Activated naive CD8-positive, alpha-beta T cell treated with anti-CD3 and anti-CD28 coated beads, Interleukin-2, amount 10 ng/mL, durations not matched to agents 7 days and 5 days (primary cell): Measurements from ENCODE around the gene MYO3B. TPM values are rescaled to one million over a fixed set of nuclear protein-coding genes. Genes with fewer than 3 reads are reported as not detected.
"Not testable (repeated sequence)": the region's sequence is repeated elsewhere in the genome, so short reads cannot be mapped to it uniquely, and the experiment has no call there.

Source experiments
- ATAC-seq: fragments of 150-1000 bp; cut with Tn5 transposase; one replicate; pipeline ENCODE4 v1.10.0; 2021; ENCODE audit warnings: low read depth, moderate library complexity
- POLR2A ChIA-PET: fragments of 350-600 bp; sonication (Branson Sonifier 250); formaldehyde crosslinking; loops from one replicate; lab custom pipeline; 2021; ENCODE audit warnings: antibody characterized with exemption; lab: Charles Lee
- DNase-seq: peaks from one replicate; pipeline ENCODE4 v3.0.0; 2021
- H3K27ac Mint-ChIP-seq: one replicate; pipeline ENCODE4 v1.8.0; 2022; ENCODE audit warnings: mild to moderate bottlenecking, mixed read lengths
- H3K27me3 Mint-ChIP-seq: one replicate; pipeline ENCODE4 v1.8.0; 2022; ENCODE audit warnings: mild to moderate bottlenecking, moderate library complexity, mixed read lengths
- H3K36me3 Mint-ChIP-seq: one replicate; pipeline ENCODE4 v1.8.0; 2021; ENCODE audit warnings: mild to moderate bottlenecking, mixed read lengths
- H3K4me1 Mint-ChIP-seq: one replicate; pipeline ENCODE4 v1.8.0; 2021; ENCODE audit warnings: mixed read lengths
- H3K4me3 Mint-ChIP-seq: one replicate; pipeline ENCODE4 v1.8.0; 2022; ENCODE audit warnings: mild to moderate bottlenecking, moderate library complexity, mixed read lengths
- H3K9me3 Mint-ChIP-seq: one replicate; pipeline ENCODE4 v1.8.0; 2021; ENCODE audit warnings: mixed read lengths
- total RNA-seq, 2 experiments: library from RNA; stranded (reverse); gene quantifications; one replicate each; pipeline ENCODE4 v1.2.3, GENCODE V29; 2021

The MYO3B gene
- total RNA-seq, 2 experiments from 2014 or later = 0.09 to 0.11 TPM

DNA sequence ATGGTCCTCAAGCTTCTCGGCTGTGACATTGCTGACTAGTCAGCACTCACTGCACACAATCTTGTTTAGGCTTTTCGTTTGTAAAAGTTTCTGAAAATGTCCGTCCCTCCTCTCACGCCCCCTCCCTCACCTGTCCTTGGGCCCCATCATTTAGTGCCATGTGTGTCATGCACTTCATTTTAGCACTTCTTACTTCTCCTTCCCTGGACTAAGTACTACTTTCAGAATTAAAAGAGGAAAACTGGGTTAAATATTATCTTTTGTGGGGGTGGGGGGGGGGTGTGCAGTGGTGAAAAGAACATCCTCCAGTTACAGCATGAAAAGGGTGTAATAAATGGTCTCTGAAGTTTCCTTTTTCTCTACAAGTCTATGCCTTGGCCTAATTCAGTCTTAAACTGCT lies 355.2 kb downstream of the MYO3B start:
- H3K36me3 Mint-ChIP-seq = no peaks in the 10 kb centered on the region
- no peak overlapping the region for H3K4me3 Mint-ChIP-seq
- ATAC-seq = no peak
- H3K4me1 Mint-ChIP-seq = peaks cover 5% of the 10 kb centered on the region
- no peaks in the 10 kb centered on the region for H3K9me3 Mint-ChIP-seq
- peaks cover 30% of the 10 kb centered on the region for H3K27me3 Mint-ChIP-seq
- POLR2A ChIA-PET = no interaction called here
- no peak for DNase-seq
- H3K27ac Mint-ChIP-seq = no peak overlapping the region

DNA sequence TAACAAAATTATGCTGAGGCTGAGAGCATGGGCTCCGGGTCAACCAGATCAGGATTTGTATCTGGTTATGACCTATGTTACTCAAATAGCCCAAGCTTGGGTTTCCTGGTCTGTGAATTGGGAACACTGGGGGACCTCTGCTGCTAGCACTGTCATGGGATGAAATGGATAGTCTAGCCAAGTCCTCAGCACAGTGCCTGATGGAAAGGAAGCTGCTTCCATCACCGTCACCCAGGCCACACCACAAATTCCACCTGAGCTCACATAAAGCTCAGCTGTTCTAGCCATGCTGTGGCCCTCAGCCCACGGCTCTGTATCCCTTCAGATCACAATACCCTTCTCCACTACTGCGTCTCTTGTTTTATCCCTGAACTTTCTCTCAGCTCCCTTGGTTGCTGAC lies 357.6 kb downstream of the MYO3B start:
- DNase-seq = no peak
- no peak for ATAC-seq
- no peak overlapping the region for H3K4me3 Mint-ChIP-seq
- H3K27ac Mint-ChIP-seq = no peak overlapping the region
- peaks cover 3% of the 10 kb centered on the region for H3K4me1 Mint-ChIP-seq
- H3K36me3 Mint-ChIP-seq = no peaks in the 10 kb centered on the region
- no peaks in the 10 kb centered on the region for H3K9me3 Mint-ChIP-seq
- POLR2A ChIA-PET = no interaction called here
- peaks cover 19% of the 10 kb centered on the region for H3K27me3 Mint-ChIP-seq

- H3K27me3 Mint-ChIP-seq = peaks cover 20% of the 10 kb centered on the region
- DNase-seq (no peak), ATAC-seq (no peak)
- no peak overlapping the region for H3K4me3 Mint-ChIP-seq
- no peaks in the 10 kb centered on the region for H3K4me1 Mint-ChIP-seq
- POLR2A ChIA-PET = no interaction called here
- no peak overlapping the region for H3K27ac Mint-ChIP-seq
- H3K9me3 Mint-ChIP-seq = peaks cover 7% of the 10 kb centered on the region
- H3K36me3 Mint-ChIP-seq = no peaks in the 10 kb centered on the region
Observed at GRCh38 chr2:170544817-170545216, 366.9 kb downstream of the MYO3B start.

GRCh38 chr2:170548304-170548703 lies 370.4 kb downstream of the MYO3B start:
- H3K36me3 Mint-ChIP-seq = peaks cover 3% of the 10 kb centered on the region
- POLR2A ChIA-PET = no interaction called here
- no peak for ATAC-seq
- no peak overlapping the region for H3K4me3 Mint-ChIP-seq
- peaks cover 17% of the 10 kb centered on the region for H3K9me3 Mint-ChIP-seq
- peaks cover 7% of the 10 kb centered on the region for H3K27me3 Mint-ChIP-seq
- no peak for DNase-seq
- H3K4me1 Mint-ChIP-seq = no peaks in the 10 kb centered on the region
- H3K27ac Mint-ChIP-seq = no peak overlapping the region

- Mint-ChIP-seq H3K4me1 (no peaks in the 10 kb centered on the region), H3K27ac (no peak overlapping the region), H3K36me3 (peaks cover 3% of the 10 kb centered on the region), H3K27me3 (peaks cover 7% of the 10 kb centered on the region), H3K4me3 (no peak overlapping the region), H3K9me3 (peaks cover 18% of the 10 kb centered on the region)
- POLR2A ChIA-PET = no interaction called here
- DNase-seq = no peak
- ATAC-seq = no peak
Observed at GRCh38 chr2:170550501-170550900, 372.6 kb downstream of the MYO3B start.

DNA sequence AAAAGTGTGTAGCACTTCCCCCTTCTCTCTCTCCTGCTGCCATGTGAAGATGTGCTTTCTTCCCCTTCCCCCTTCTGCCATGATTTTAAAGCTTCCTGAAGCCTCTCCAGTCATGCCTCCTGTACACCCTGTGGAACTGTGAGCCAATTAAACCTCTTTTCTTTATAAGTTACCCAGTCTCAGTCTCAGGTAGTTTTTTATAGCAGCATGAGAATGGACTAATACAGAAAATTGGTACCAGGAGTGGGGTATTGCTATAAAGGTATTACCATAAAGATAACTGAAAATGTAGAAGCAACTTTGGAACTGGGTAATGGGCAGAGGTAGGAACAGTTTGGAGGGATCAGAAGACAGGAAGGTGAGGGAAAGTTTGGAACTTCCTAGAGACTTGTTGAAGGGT lies 374.0 kb downstream of the MYO3B start:
- H3K9me3 Mint-ChIP-seq = peaks cover 15% of the 10 kb centered on the region
- H3K36me3 Mint-ChIP-seq, H3K4me1 Mint-ChIP-seq, H3K27ac Mint-ChIP-seq, H3K27me3 Mint-ChIP-seq, H3K4me3 Mint-ChIP-seq, DNase-seq, POLR2A ChIA-PET, ATAC-seq: not testable (repeated sequence)

DNA sequence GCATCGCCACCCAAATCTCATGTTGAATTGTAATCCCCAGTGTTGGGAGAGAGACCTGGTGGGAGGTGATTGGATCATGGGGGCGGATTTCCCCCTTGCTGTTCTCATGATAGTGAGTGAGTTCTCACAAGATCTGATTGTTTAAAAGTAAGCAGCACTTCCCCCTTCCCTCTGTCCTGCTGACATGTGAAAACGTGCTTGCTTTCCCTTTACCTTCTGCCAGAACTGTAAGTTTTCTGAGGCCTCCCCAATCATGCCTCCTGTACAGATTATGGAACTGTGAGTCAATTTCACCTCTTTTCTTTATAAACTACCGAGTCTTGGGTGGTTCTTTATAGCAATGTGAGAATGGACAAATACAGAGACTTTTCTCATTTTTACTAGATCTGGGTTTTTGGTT lies 375.8 kb downstream of the MYO3B start:
- ATAC-seq (no peak), DNase-seq (no peak)
- Mint-ChIP-seq H3K27ac (no peak overlapping the region), H3K4me3 (no peak overlapping the region), H3K27me3 (peaks cover 2% of the 10 kb centered on the region), H3K4me1 (no peaks in the 10 kb centered on the region), H3K36me3 (peaks cover 3% of the 10 kb centered on the region), H3K9me3 (peaks cover 15% of the 10 kb centered on the region)
- POLR2A ChIA-PET = no interaction called here

- peaks cover 15% of the 10 kb centered on the region for H3K9me3 Mint-ChIP-seq
- H3K27me3 Mint-ChIP-seq = peaks cover 2% of the 10 kb centered on the region
- H3K36me3 Mint-ChIP-seq = peaks cover 3% of the 10 kb centered on the region
- no peak overlapping the region for H3K4me3 Mint-ChIP-seq
- DNase-seq = no peak
- no peak overlapping the region for H3K27ac Mint-ChIP-seq
- H3K4me1 Mint-ChIP-seq = no peaks in the 10 kb centered on the region
- ATAC-seq = no peak
- POLR2A ChIA-PET = no interaction called here
Observed at GRCh38 chr2:170554278-170554955, 376.5 kb downstream of the MYO3B start.

GRCh38 chr2:170562928-170563327 lies 385.0 kb downstream of the MYO3B start:
- Mint-ChIP-seq H3K4me3 (no peak overlapping the region), H3K36me3 (no peaks in the 10 kb centered on the region), H3K9me3 (no peaks in the 10 kb centered on the region), H3K27ac (peak overlapping the region; percentile 50), H3K4me1 (no peaks in the 10 kb centered on the region), H3K27me3 (peaks cover 30% of the 10 kb centered on the region)
- DNase-seq (no peak), ATAC-seq (no peak)
- POLR2A ChIA-PET = no interaction called here

GRCh38 chr2:170563401-170563800 lies 385.5 kb downstream of the MYO3B start:
- H3K4me1 Mint-ChIP-seq = no peaks in the 10 kb centered on the region
- H3K9me3 Mint-ChIP-seq = no peaks in the 10 kb centered on the region
- H3K27me3 Mint-ChIP-seq = peaks cover 30% of the 10 kb centered on the region
- POLR2A ChIA-PET = no interaction called here
- no peak overlapping the region for H3K4me3 Mint-ChIP-seq
- DNase-seq = no peak
- no peak overlapping the region for H3K27ac Mint-ChIP-seq
- ATAC-seq = no peak
- no peaks in the 10 kb centered on the region for H3K36me3 Mint-ChIP-seq

- H3K4me1 Mint-ChIP-seq = no peaks in the 10 kb centered on the region
- POLR2A ChIA-PET = no interaction called here
- ATAC-seq (no peak), DNase-seq (no peak)
- H3K36me3 Mint-ChIP-seq = no peaks in the 10 kb centered on the region
- peaks cover 25% of the 10 kb centered on the region for H3K27me3 Mint-ChIP-seq
- no peak overlapping the region for H3K27ac Mint-ChIP-seq
- no peaks in the 10 kb centered on the region for H3K9me3 Mint-ChIP-seq
- no peak overlapping the region for H3K4me3 Mint-ChIP-seq
Observed at GRCh38 chr2:170566138-170566537, 388.2 kb downstream of the MYO3B start.

DNA sequence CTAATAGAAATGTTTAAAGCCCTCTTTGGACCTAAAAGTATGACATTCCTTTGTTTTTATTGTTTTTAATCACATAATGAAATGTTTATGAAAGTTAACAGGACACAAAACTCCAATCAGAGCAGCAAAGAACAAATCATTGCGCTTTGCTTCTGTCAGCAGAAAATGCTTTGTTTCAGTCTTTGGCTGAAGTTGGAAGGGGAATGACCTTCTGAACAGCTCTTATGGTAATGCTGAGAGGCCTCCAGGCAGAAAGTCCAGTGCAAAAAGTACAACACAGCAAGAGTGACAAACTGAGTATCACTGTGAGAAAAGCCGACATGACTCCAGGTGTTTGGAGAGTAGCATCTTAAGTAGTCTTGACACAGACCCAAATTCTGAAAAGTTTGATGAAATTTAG lies 389.5 kb downstream of the MYO3B start:
- Mint-ChIP-seq H3K27me3 (peaks cover 17% of the 10 kb centered on the region), H3K27ac (no peak overlapping the region), H3K4me3 (no peak overlapping the region), H3K36me3 (no peaks in the 10 kb centered on the region), H3K4me1 (no peaks in the 10 kb centered on the region), H3K9me3 (no peaks in the 10 kb centered on the region)
- ATAC-seq = no peak
- POLR2A ChIA-PET = no interaction called here
- DNase-seq = no peak

DNA sequence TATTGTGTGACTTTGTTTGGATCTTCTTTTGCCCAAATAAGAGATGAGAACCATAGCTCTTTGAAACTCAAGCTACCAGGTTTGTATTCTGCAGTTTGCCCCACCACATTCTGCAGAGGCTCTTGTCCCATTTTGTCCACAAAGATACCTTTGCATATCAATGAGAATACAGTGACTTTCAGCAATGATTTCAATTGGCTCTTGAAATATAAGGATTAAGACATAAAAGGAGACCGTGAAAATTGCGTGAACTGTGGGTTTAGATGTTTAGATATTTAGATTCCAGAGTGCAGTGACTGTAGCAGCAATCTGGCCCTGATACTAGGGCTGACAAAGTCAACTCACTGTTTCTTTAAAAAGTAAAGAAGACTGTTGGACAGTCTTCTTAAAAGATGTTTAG lies 390.6 kb downstream of the MYO3B start:
- no peak overlapping the region for H3K27ac Mint-ChIP-seq
- POLR2A ChIA-PET = no interaction called here
- ATAC-seq = no peak

GRCh38 chr2:170571612-170572011 lies 393.7 kb downstream of the MYO3B start:
- Mint-ChIP-seq H3K9me3 (no peaks in the 10 kb centered on the region), H3K36me3 (no peaks in the 10 kb centered on the region), H3K4me1 (peaks cover 1% of the 10 kb centered on the region), H3K4me3 (no peak overlapping the region), H3K27me3 (peaks cover 9% of the 10 kb centered on the region), H3K27ac (no peak overlapping the region)
- POLR2A ChIA-PET = no interaction called here
- ATAC-seq (no peak), DNase-seq (no peak)

More for the DNA sequence above, 390.6 kb downstream of the MYO3B start:
- no peaks in the 10 kb centered on the region for H3K4me1 Mint-ChIP-seq
- H3K36me3 Mint-ChIP-seq = no peaks in the 10 kb centered on the region
- no peaks in the 10 kb centered on the region for H3K9me3 Mint-ChIP-seq
- H3K4me3 Mint-ChIP-seq = no peak overlapping the region
- H3K27me3 Mint-ChIP-seq = peaks cover 17% of the 10 kb centered on the region
- no peak for DNase-seq
